H1 (cell line): Measurements from ENCODE around the gene FBXO44. TPM values are rescaled to one million over a fixed set of nuclear protein-coding genes. Genes with fewer than 3 reads are reported as not detected.

ENCODE experiments used
- E2F6 ChIP-seq: IDR thresholded peaks from 2 replicates; pipeline ENCODE4 v1.6.1; 2012; ENCODE audit warnings: inconsistent platforms
- EZH2 ChIP-seq: fragments of 200-600 bp; sonication (generic); IDR thresholded peaks from 2 replicates; pipeline ENCODE4 v1.7.1; 2012; ENCODE audit warnings: low read depth, mild to moderate bottlenecking, moderate library complexity, low read length, inconsistent platforms; ENCODE audit not compliant: severe bottlenecking
- JUN ChIP-seq: IDR thresholded peaks from 2 replicates; pipeline ENCODE4 v1.6.1; 2011; ENCODE audit warnings: low read depth, mild to moderate bottlenecking, improper control_type of control experiment, low read length
- KDM5A ChIP-seq: fragments of 200-600 bp; IDR thresholded peaks from 2 replicates; pipeline ENCODE4 v1.7.1; 2012; ENCODE audit warnings: mild to moderate bottlenecking, low read length, inconsistent platforms, mixed read lengths
- MAFK ChIP-seq: IDR thresholded peaks from 2 replicates; pipeline ENCODE4 v1.6.1; 2012; ENCODE audit warnings: low read depth, mild to moderate bottlenecking, improper control_type of control experiment, low read length
- NANOG ChIP-seq: IDR thresholded peaks from 2 replicates; pipeline ENCODE4 v1.6.1; 2011; ENCODE audit warnings: low read length, low read depth, mild to moderate bottlenecking, inconsistent platforms; ENCODE audit not compliant: insufficient read depth, poor library complexity, severe bottlenecking
- POU5F1 ChIP-seq: IDR thresholded peaks from 2 replicates; pipeline ENCODE4 v1.6.1; 2011; ENCODE audit warnings: low read depth, mild to moderate bottlenecking, low read length, moderate library complexity
- TBP ChIP-seq: IDR thresholded peaks from 2 replicates; pipeline ENCODE4 v1.6.1; 2011; ENCODE audit warnings: low read depth, low read length, improper control_type of control experiment
- YY1 ChIP-seq: IDR thresholded peaks from 2 replicates; pipeline ENCODE4 v1.6.1; 2011; ENCODE audit warnings: low read depth, mild to moderate bottlenecking, low read length
- polyA plus RNA-seq, 7 experiments: library from polyadenylated mRNA; depleted of rRNA in 3 of 7; stranded (reverse) in 5 of 7; unstranded in 2 of 7; fragments of >200 nt in 5 of 7; fragments of 200-250 nt in 2 of 7; gene quantifications; 1 replicate in 5 of 7; 2 replicates in 1 of 7; 4 replicates in 1 of 7; pipeline versions ENCODE4 v1.2.1 to v1.2.3, GENCODE V29; 2011 to 2013; ENCODE audit warnings: missing spikeins in 2 of 7, mixed read lengths in 2 of 7
- total RNA-seq: library from RNA; stranded (reverse); fragmentation: NEBNext Ultra II Directional; extraction: Animal tissue kit (Norgen Biotek cat#: 25700); gene quantifications from 2 replicates; pipeline ENCODE4 v1.2.1, GENCODE V29; 2021

Gene FBXO44
- total and polyA plus RNA-seq, 2 of the 8 experiments (the other 6 are each of a cell fraction or from before 2014, with no cell fraction given): 27.0 to 27.2 TPM

- TF ChIP-seq E2F6: no peak
- TF ChIP-seq KDM5A: no peak
- TF ChIP-seq MAFK: no peak
- no peak for TF ChIP-seq NANOG
- no peak for TF ChIP-seq TBP
- TF ChIP-seq JUN: no peak
- no peak for TF ChIP-seq YY1
- TF ChIP-seq EZH2: no peak
- TF ChIP-seq POU5F1: no peak
- TF ChIP-seq, all 59 proteins: peak for 0
Observed at GRCh38 chr1:11615090-11615489, 39.6 kb upstream of the FBXO44 start (continued).
